Activated CD4-positive, alpha-beta memory T cell treated with anti-CD3 and anti-CD28 coated beads, Interleukin-2, amount 10 ng/mL, durations not matched to agents 7 days and 5 days (primary cell): Measurements from ENCODE around the gene RHBDD2. TPM values are rescaled to one million over a fixed set of nuclear protein-coding genes. Genes with fewer than 3 reads are reported as not detected.
"Not testable (repeated sequence)": the region's sequence is repeated elsewhere in the genome, so short reads cannot be mapped to it uniquely, and the experiment has no call there.

Source experiments
- CTCF ChIA-PET: fragments of 350-600 bp; sonication (Branson Sonifier 250); formaldehyde crosslinking; loops from one replicate; lab custom pipeline; 2021; ENCODE audit warnings: antibody characterized with exemption, inconsistent platforms; lab: Charles Lee
- POLR2A ChIA-PET: fragments of 350-600 bp; sonication (Branson Sonifier 250); formaldehyde crosslinking; loops from one replicate; lab custom pipeline; 2021; ENCODE audit warnings: antibody characterized with exemption; lab: Charles Lee
- DNase-seq: peaks from one replicate; pipeline ENCODE4 v3.0.0-alpha.2; 2020
- H3K27ac Mint-ChIP-seq: one replicate; pipeline ENCODE4 v1.8.0; 2021; ENCODE audit warnings: mild to moderate bottlenecking, mixed read lengths
- H3K27me3 Mint-ChIP-seq: one replicate; pipeline ENCODE4 v1.8.0; 2021; ENCODE audit warnings: mixed read lengths
- H3K36me3 Mint-ChIP-seq: one replicate; pipeline ENCODE4 v1.8.0; 2021; ENCODE audit warnings: low read depth, mixed read lengths
- H3K4me1 Mint-ChIP-seq: one replicate; pipeline ENCODE4 v1.8.0; 2021; ENCODE audit warnings: mixed read lengths
- H3K4me3 Mint-ChIP-seq: one replicate; pipeline ENCODE4 v1.8.0; 2021; ENCODE audit warnings: mild to moderate bottlenecking, mixed read lengths
- H3K9me3 Mint-ChIP-seq: one replicate; pipeline ENCODE4 v1.8.0; 2021; ENCODE audit warnings: mixed read lengths
- total RNA-seq, 2 experiments: library from RNA; stranded (reverse); gene quantifications; one replicate each; pipeline ENCODE4 v1.2.3, GENCODE V29; 2021

Gene RHBDD2
- total RNA-seq, 2 experiments from 2014 or later = 47.7 to 51.7 TPM

DNA sequence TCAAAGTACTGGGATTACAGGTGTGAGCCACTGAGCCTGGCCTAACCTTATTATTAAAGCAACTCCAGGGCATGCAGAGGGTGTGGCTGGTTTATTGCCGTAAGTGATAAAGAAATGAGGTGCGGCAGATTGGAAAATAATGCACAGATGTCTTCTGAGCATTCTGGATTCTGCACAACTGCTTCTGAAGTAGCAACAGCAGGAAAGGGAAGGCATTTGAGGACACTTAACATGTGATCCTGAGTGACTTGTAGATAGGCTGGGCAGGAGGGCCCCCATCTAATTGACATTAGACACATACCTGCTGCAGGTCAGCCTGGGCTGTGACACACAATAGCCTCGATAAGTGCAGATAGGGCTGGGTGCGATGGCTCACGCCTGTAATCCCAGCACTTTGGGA is 5.6 kb downstream of the RHBDD2 start:
- H3K27me3 Mint-ChIP-seq = no peaks in the 10 kb centered on the region
- no peaks in the 10 kb centered on the region for H3K9me3 Mint-ChIP-seq
- DNase-seq = no peak
- H3K4me1 Mint-ChIP-seq = peaks cover 29% of the 10 kb centered on the region
- H3K36me3 Mint-ChIP-seq = peaks cover 67% of the 10 kb centered on the region
- H3K27ac Mint-ChIP-seq = no peak overlapping the region
- ChIA-PET POLR2A (no interaction called here), CTCF (no interaction called here)
- H3K4me3 Mint-ChIP-seq = no peak overlapping the region

DNA sequence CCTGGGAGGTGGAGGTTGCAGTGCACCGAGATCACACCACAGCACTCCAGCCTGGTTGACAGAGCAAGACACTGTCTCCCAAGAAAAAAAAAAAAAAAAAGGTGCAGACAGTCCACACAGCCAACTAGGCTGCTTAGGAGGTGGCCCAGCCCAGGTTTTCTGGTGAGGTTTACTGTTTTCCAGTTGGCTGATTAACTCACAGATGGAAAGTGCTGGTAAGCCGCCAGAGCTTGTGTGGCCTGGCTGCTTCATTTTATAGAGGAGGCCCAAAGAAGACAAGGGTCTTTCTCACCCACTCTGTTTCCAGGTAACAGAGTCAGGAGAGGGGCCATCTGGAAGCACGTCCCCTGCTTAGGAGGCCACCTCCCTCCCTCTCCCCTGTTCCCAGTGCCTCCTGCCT is 6.2 kb downstream of the RHBDD2 start:
- H3K9me3 Mint-ChIP-seq = no peaks in the 10 kb centered on the region
- CTCF ChIA-PET = no interaction called here
- peaks cover 62% of the 10 kb centered on the region for H3K36me3 Mint-ChIP-seq
- H3K27ac Mint-ChIP-seq = no peak overlapping the region
- POLR2A ChIA-PET = interaction anchor here (0.7 to 0.8 kb wide), 2 partner anchors 29 to 31 kb away, joined by 3 to 4 read pairs; no protein-coding TSS in a partner anchor
- no peaks in the 10 kb centered on the region for H3K27me3 Mint-ChIP-seq
- H3K4me3 Mint-ChIP-seq = no peak overlapping the region
- DNase-seq = no peak
- peaks cover 24% of the 10 kb centered on the region for H3K4me1 Mint-ChIP-seq

DNA sequence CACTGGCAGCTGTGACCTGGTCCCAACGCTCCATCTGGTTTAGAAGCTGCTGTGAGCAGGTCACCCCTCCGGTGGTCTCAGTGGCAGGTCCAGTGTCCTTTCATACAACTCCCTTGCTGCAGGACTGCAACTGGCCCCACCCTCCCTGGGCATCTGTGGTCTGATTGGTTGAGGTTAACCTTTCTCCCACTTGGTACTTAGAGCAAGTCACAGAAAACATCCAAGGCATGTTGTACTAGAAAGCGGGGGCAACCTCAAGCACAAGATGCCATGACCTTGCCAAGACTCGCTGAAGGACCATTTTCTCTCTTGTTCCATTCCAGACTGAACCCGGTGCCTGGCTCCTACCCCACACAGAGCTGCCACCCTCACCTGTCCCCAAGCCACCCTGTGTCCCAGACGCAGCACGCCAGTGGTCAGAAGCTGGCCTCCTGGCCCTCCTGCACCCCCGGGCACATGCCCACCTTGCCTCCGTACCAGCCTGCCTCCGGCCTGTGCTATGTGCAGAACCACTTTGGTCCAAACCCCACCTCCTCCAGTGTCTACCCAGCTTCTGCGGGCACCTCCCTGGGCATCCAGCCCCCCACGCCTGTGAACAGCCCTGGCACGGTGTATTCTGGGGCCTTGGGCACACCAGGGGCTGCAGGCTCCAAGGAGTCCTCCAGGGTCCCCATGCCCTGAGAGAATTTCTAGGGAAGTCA is 9.0 kb downstream of the RHBDD2 start:
- Mint-ChIP-seq H3K27ac (no peak overlapping the region), H3K27me3 (no peaks in the 10 kb centered on the region), H3K9me3 (no peaks in the 10 kb centered on the region), H3K36me3 (peaks cover 40% of the 10 kb centered on the region), H3K4me3 (no peak overlapping the region), H3K4me1 (peaks cover 6% of the 10 kb centered on the region)
- POLR2A ChIA-PET = no interaction called here
- CTCF ChIA-PET = no interaction called here
- DNase-seq = no peak

DNA sequence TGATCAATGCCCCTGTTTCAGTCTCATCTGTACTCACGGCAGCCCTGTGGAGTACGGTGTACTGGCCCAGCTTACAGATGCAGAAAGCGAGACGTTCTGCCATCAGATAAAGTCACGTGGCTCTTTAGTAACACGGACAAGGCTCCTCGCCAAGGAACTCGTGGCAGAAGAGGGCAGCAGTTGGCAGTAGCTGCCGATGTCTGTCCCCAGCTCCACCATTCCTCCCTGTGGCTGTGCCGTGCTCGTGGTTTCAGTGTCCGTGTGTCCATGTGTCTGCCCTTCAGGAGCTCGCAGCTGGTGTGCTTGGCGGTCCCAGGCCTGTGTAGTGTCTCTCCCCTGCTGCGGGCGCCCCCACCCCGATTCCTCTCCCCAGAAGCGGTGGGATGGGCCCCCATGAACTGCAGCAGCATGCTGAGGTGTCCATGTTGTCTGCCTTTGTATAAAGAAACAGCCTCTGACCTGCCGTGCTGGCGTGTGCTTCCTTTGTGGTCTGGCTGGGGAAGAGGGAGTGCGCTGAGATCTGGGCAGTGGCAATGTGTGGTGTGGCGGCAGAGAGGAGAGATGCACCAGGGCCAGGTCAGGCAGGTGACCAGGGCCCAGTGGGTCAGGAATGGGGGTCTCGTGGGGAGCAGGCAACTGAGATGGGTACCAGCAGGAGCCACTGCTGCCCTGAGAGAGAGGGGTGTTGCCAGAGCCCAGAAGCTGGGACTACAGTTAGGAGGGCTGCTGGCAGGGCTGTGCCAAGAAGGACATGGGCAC is 9.8 kb downstream of the RHBDD2 start:
- H3K4me1 Mint-ChIP-seq = peaks cover 3% of the 10 kb centered on the region
- H3K9me3 Mint-ChIP-seq = no peaks in the 10 kb centered on the region
- no peak overlapping the region for H3K4me3 Mint-ChIP-seq
- H3K36me3 Mint-ChIP-seq = peaks cover 32% of the 10 kb centered on the region
- H3K27me3 Mint-ChIP-seq = no peaks in the 10 kb centered on the region
- ChIA-PET CTCF (no interaction called here), POLR2A (no interaction called here)
- no peak for DNase-seq
- H3K27ac Mint-ChIP-seq = no peak overlapping the region

DNA sequence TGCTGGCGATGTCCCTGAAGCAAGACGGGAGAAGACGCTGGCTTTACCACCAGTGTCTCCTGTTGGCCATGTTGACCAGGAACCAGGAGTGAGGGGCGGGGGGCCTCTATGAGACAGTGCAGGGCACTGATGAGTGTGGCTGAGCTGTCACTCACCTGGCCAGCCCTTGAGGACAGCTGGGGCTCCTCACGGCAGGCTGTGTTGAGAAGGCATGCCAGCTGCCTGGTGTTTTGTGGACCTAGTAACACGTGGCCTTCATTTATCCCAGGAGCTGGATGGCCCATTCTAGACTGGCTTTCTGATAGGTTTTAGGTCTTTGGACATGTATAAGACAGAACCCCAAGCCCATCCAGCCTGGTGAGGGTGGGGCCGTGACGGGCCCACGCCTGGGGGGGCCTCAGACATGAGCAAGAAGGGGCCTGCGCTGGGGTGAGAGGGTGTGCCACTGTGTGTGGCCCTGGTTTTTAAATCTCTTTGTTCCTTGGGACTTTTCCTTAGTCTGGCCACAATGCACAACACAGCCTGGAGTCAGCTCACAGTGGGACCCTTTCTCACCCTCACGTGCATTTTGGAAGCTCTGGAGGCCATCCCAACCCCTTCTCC is 10.5 kb downstream of the RHBDD2 start:
- Mint-ChIP-seq H3K4me1 (peaks cover 3% of the 10 kb centered on the region), H3K27ac (no peak overlapping the region), H3K36me3 (peaks cover 28% of the 10 kb centered on the region), H3K4me3 (no peak overlapping the region), H3K9me3 (no peaks in the 10 kb centered on the region), H3K27me3 (no peaks in the 10 kb centered on the region)
- ChIA-PET CTCF (no interaction called here), POLR2A (no interaction called here)
- DNase-seq = no peak

DNA sequence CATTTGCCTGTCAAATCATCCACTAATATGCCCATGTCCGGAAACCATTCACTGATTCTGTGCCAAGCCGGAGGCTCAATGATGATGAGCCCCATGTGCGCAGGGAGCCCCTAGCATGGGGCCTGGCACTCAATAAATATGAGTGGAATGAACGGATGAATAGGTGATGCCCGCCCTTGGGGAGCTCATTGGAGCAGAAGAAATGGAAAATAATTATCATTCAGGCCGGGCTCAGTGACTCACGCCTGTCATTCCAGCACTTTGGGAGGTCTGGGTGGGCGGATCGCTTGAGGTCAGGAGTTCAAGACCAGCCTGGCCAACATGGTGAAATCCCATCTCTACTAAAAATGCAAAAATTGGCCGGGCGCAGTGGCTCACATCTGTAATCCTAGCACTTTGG is 11.0 kb downstream of the RHBDD2 start:
- ChIA-PET POLR2A (no interaction called here), CTCF (no interaction called here)
- no peaks in the 10 kb centered on the region for H3K27me3 Mint-ChIP-seq
- DNase-seq = no peak
- H3K4me3 Mint-ChIP-seq = no peak overlapping the region
- H3K9me3 Mint-ChIP-seq = no peaks in the 10 kb centered on the region
- H3K27ac Mint-ChIP-seq = no peak overlapping the region
- H3K36me3 Mint-ChIP-seq = peaks cover 25% of the 10 kb centered on the region
- peaks cover 3% of the 10 kb centered on the region for H3K4me1 Mint-ChIP-seq

DNA sequence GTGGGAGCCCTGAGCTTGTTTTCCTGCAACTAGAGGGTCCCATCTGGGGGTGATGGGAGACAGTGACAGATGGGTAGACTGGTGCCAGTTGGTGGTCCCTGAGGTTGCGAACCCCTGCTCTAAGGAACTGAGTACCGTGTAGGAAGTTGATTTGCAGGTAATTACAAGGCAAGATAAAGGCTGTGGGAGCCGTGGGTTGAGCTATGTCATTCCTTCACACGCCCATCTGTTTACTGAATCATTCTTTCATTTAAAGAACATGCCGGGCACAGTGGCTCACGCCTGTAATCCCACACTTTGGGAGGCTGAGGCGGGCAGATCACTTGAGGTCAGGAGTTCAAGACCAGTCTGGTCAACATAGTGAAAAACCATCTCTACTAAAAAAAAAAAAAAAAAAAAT is 12.4 kb downstream of the RHBDD2 start:
- not testable (repeated sequence) for H3K9me3 Mint-ChIP-seq, H3K4me3 Mint-ChIP-seq, DNase-seq, H3K27me3 Mint-ChIP-seq, H3K27ac Mint-ChIP-seq, H3K4me1 Mint-ChIP-seq
- POLR2A ChIA-PET = interaction anchor here (0.6 kb wide), 1 partner anchor 410 kb away, joined by 3 read pairs; no protein-coding TSS in a partner anchor
- H3K36me3 Mint-ChIP-seq = peaks cover 17% of the 10 kb centered on the region
- CTCF ChIA-PET = interaction anchor here (1.3 kb wide), 1 partner anchor 13 kb away, joined by 4 read pairs; the partner anchor contains the start of gene RHBDD2

DNA sequence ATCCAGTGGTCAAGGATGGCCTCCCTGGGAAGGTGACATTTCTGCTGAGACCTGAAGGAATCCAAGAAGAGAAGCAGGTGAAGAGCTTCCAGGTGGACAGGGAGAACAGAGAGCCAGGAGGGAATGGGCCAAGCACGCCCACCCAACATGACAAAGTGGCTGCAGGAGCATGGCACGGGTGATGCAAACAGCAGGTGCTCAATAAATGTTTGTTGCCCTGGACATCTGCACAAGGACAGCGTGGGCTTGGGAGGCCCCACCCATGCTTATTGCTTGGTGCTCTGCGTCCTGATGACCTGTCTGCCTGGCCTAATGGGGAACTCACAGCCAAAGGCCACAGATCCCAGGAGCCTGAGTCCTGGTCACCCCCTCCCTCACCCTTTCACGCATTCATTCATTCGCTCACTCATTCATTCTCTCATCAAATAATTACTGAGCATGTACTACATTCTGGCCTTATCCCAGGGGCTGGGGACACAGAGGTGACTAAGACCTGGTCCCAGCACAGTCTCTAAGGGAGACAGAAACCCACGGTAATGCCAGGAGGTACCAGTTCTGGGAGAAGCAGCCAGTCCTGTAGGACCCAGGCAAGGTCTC is 13.1 kb downstream of the RHBDD2 start:
- H3K27me3 Mint-ChIP-seq = no peaks in the 10 kb centered on the region
- ChIA-PET POLR2A (no interaction called here), CTCF (interaction anchor here (1.3 kb wide), 1 partner anchor 14 kb away, joined by 4 read pairs; the partner anchor contains the start of gene RHBDD2)
- H3K4me3 Mint-ChIP-seq = no peak overlapping the region
- peaks cover 3% of the 10 kb centered on the region for H3K4me1 Mint-ChIP-seq
- peaks cover 15% of the 10 kb centered on the region for H3K36me3 Mint-ChIP-seq
- H3K9me3 Mint-ChIP-seq = no peaks in the 10 kb centered on the region
- no peak overlapping the region for H3K27ac Mint-ChIP-seq
- DNase-seq = no peak

DNA sequence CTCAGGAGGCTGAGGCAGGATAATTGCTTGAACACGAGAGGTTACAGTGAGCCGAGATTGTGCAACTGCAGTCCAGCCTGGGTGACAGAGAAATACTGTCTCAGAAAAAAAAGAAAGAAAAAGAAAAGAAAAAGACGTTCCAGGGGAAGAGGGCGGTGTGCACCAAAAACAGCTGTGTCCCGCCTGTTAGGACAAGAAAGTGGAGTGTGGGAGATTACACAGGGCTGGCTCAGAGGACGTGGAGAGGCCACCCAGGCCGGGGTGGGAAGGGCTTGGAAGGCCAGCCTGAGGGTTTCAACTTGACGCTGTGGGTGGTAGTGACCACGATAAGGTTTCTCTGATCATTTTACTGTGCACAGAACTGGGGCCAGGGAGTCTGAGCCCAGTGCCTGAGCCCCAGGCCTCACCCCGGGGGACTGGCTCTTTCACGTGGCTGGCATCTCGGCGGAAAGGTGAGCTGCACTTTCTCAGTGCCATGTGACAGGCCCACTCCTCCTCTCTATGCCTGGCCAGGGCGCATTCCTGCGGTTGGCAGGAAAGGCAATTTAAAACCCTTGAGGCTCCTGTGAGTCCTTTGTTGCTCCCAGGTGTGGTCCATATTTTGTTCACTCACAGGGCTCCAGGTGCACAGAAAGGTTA is 13.9 kb downstream of the RHBDD2 start:
- H3K4me1 Mint-ChIP-seq = peaks cover 3% of the 10 kb centered on the region

DNA sequence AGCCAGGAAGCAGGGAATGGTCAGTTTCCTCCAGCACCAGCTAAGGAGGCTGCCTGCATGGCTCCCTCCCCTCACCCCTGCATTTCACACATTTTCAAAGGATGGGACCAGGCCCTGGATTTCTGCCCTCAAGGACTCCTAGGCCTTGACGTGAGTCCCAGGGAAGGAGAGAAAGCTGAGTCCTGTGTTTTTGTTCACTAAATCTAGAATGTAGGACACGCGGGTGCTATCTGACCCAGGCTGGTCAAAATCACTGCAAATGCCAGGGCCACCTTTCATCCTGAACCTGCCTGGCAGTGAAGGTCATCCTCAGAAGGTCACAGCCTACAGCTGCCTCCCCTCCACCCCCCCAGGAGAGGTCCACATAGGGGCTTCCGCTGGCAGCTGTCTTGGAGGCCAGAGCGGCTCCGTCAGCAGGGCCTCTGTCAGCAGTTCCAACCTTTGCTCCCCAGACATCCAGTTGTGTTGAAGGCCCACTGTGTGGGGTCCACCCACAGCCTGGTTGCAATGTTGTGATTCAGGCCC is 18.0 kb downstream of the RHBDD2 start:
- POLR2A ChIA-PET = no interaction called here
- CTCF ChIA-PET = no interaction called here
- no peak overlapping the region for H3K27ac Mint-ChIP-seq
- no peaks in the 10 kb centered on the region for H3K27me3 Mint-ChIP-seq
- H3K4me3 Mint-ChIP-seq = no peak overlapping the region
- H3K4me1 Mint-ChIP-seq = no peaks in the 10 kb centered on the region
- no peak for DNase-seq
- no peaks in the 10 kb centered on the region for H3K9me3 Mint-ChIP-seq
- H3K36me3 Mint-ChIP-seq = no peaks in the 10 kb centered on the region

More for the DNA sequence above, 13.9 kb downstream of the RHBDD2 start:
- peaks cover 12% of the 10 kb centered on the region for H3K36me3 Mint-ChIP-seq
- H3K27ac Mint-ChIP-seq = no peak overlapping the region
- H3K27me3 Mint-ChIP-seq = no peaks in the 10 kb centered on the region
- CTCF ChIA-PET = no interaction called here
- H3K4me3 Mint-ChIP-seq = no peak overlapping the region
- H3K9me3 Mint-ChIP-seq = no peaks in the 10 kb centered on the region
- POLR2A ChIA-PET = no interaction called here
- no peak for DNase-seq

DNA sequence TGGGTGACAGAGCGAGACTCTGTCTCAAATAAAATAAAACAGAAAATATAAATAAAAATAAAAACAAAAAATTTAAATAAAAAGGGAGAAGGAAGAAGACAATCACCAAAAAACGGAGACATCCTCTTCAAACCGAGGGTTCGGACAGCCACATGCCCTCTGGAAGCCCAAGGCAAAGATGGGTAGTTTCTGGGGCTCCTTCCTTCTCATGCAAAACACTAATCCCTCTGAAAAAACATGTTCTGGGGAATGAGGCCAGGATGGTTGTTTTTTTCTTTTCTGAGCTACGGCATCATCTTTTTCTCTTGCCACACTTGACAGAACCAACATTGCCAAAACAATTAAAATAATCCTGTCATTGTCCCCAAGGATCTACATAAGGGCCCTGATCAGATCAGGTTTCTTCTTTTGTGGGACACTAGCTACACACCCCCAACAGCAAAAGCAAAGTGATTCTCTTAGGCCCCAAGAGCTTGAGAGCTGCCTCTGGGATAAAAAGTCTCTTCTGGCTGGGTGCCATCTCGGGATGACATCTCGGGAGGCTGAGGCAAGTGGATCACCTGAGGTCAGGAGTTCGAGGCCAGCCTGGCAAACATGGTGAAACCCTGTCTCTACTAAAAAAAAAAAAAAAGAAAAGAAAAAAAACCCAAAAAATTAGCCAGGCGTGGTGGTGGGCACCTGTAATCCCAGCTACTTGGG is 21.9 kb downstream of the RHBDD2 start:
- no peak for DNase-seq
- Mint-ChIP-seq H3K9me3 (no peaks in the 10 kb centered on the region), H3K4me1 (no peaks in the 10 kb centered on the region), H3K36me3 (no peaks in the 10 kb centered on the region), H3K4me3 (no peak overlapping the region), H3K27ac (no peak overlapping the region), H3K27me3 (no peaks in the 10 kb centered on the region)
- POLR2A ChIA-PET = interaction anchor here (1.2 kb wide), 1 partner anchor 14 kb away, joined by 5 read pairs; the partner anchor contains the start of gene POR
- CTCF ChIA-PET = no interaction called here
